HEK293T (cell line): ENCODE results near the gene POLR3H.

Source experiments
- BHLHE40 ChIP-seq: fragments of 450-650 bp; IDR thresholded peaks from 2 replicates; pipeline ENCODE4 v1.6.1; 2016; ENCODE audit warnings: mild to moderate bottlenecking, moderate library complexity, borderline replicate concordance
- ELF4 ChIP-seq: fragments of 450-650 bp; IDR thresholded peaks from 2 replicates; pipeline ENCODE4 v1.6.1; 2017; ENCODE audit warnings: antibody characterized with exemption
- FOXK2 ChIP-seq: fragments of 450-650 bp; IDR thresholded peaks from 2 replicates; pipeline ENCODE4 v1.6.1; 2016; ENCODE audit warnings: mild to moderate bottlenecking
- FOXM1 ChIP-seq: fragments of 450-650 bp; IDR thresholded peaks from 2 replicates; pipeline ENCODE4 v1.6.1; 2017; ENCODE audit warnings: mild to moderate bottlenecking, borderline replicate concordance
- LEF1 ChIP-seq: fragments of 450-650 bp; IDR thresholded peaks from 2 replicates; pipeline ENCODE4 v1.6.1; 2017; ENCODE audit warnings: mild to moderate bottlenecking, borderline replicate concordance
- SP1 ChIP-seq: fragments of 450-650 bp; IDR thresholded peaks from 2 replicates; pipeline ENCODE4 v1.6.1; 2017
- SUZ12 ChIP-seq: fragments of 450-650 bp; IDR thresholded peaks from 2 replicates; pipeline ENCODE4 v1.6.1; 2016; ENCODE audit warnings: mild to moderate bottlenecking
- TARDBP ChIP-seq: fragments of 450-650 bp; IDR thresholded peaks from 2 replicates; pipeline ENCODE4 v1.6.1; 2016
- ZNF384 ChIP-seq: fragments of 450-650 bp; IDR thresholded peaks from 2 replicates; pipeline ENCODE4 v1.6.1; 2016
- TF ChIP-seq, protein P1 (sequence below): fragments of 450-650 bp; IDR thresholded peaks from 2 replicates; pipeline ENCODE4 v1.6.1; 2016

DNA sequence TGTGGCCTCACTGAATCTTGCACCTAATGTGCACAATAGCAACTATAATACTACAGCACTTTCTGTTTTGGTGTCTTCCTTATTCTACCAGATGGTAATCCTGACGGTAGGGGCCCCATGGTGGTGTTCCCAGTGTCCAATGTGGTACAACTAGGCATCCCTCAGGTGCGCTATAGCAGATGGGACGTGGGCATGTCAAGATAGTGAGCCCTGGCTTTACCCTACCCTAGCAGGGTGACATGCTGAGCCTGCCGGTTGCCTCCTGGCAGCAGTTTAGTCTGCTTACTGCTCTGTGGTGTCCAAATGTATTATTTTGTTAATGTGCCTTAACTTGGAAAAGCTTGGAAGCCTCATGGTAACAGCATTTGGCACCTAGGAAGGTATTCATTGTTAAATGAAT, 56.2 kb downstream of the POLR3H start:
- TF ChIP-seq TARDBP, result no peak
- TF ChIP-seq BHLHE40, result no peak
- TF ChIP-seq FOXK2, result no peak
- TF ChIP-seq LEF1, result no peak
- TF ChIP-seq ZNF384, result no peak
- no peak for TF ChIP-seq SUZ12
- TF ChIP-seq FOXM1, result no peak
- TF ChIP-seq, protein P1, sequence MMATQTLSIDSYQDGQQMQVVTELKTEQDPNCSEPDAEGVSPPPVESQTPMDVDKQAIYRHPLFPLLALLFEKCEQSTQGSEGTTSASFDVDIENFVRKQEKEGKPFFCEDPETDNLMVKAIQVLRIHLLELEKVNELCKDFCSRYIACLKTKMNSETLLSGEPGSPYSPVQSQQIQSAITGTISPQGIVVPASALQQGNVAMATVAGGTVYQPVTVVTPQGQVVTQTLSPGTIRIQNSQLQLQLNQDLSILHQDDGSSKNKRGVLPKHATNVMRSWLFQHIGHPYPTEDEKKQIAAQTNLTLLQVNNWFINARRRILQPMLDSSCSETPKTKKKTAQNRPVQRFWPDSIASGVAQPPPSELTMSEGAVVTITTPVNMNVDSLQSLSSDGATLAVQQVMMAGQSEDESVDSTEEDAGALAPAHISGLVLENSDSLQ, result no peak
- no peak for TF ChIP-seq SP1
- no peak for TF ChIP-seq ELF4
